Measurements from ENCODE around the gene MRGPRF. TPM values are rescaled to one million over a fixed set of nuclear protein-coding genes. Genes with fewer than 3 reads are reported as not detected.

The MRGPRF gene
- total RNA-seq, 2 experiments from 2014 or later, result not detected

DNA sequence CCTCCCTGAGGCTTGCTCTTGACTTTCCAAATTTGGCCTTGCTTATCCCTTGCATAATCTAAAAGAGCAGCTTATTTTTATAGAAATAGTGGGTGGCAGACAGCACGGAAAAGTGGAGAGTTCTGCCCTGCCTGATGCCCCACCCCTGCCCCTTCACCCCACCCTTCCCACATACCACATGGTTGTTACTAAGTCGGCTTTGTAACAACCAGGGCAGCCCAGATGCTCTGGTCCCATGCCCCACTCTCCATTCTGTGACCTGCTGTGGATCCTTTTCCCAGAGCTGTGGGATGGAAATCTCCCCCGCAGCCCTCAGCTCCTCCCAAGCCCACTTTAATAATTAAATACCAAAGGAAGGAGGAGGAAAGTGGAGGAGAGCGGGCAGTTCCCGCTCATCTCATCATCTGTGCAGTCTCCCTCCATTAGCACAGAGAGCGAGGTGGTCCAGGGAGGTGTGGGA is 10.9 kb downstream of the MRGPRF start:
- BruUV-seq (replicated peaks), result no TSS peak
- ChIA-PET POLR2A (no interaction called here), CTCF (ENCODE audit: unreplicated experiment) (no interaction called here)
- no peak for TF ChIP-seq EZH2phosphoT487 (IDR thresholded peaks at IDR 0.05; ENCODE audit: borderline replicate concordance, low read depth, low read length)
- no peak for TF ChIP-seq CTCF (conservative IDR thresholded peaks at IDR 0.05; ENCODE audit: low read length)
- Histone ChIP-seq H3K9me3 (ENCODE audit: low read length) (no peaks in the 10 kb centered on the region), H3K9me2 (ENCODE audit: insufficient read depth, low read length) (no peaks in the 10 kb centered on the region), H4K20me1 (ENCODE audit: insufficient read depth, low read length) (no peaks in the 10 kb centered on the region), H3K4me2 (ENCODE audit: low read length) (no peak overlapping the region), H3K4me1 (ENCODE audit: insufficient read depth, low read length, poor library complexity, severe bottlenecking) (no peaks in the 10 kb centered on the region), H3K79me2 (ENCODE audit: insufficient read depth, low read depth, low read length) (no peaks in the 10 kb centered on the region), H3K36me3 (ENCODE audit: insufficient read depth, low read length) (no peaks in the 10 kb centered on the region), H3K4me3 (ENCODE audit: low read depth, low read length, poor library complexity, severe bottlenecking) (no peak overlapping the region), H3K27ac (ENCODE audit: low read depth, low read length, poor library complexity, severe bottlenecking) (no peak overlapping the region), H2AFZ (ENCODE audit: low read length) (no peak overlapping the region)
- intact Hi-C loops (cut with micrococcal nuclease; ENCODE audit: unreplicated experiment), result no loop called here
- DNase-seq (ENCODE audit: low spot score), result no peak

- no peak overlapping the region for H3K4me3 ChIP-seq (ENCODE audit: low read depth, low read length, poor library complexity, severe bottlenecking)
- intact Hi-C loops (cut with micrococcal nuclease; ENCODE audit: unreplicated experiment), result no loop called here
- no peak overlapping the region for H3K27ac ChIP-seq (ENCODE audit: low read depth, low read length, poor library complexity, severe bottlenecking)
- ChIA-PET CTCF (ENCODE audit: unreplicated experiment) (no interaction called here), POLR2A (no interaction called here)
- no TSS peak for BruUV-seq (replicated peaks)
- H3K4me2 ChIP-seq (ENCODE audit: low read length), result no peak overlapping the region
- H3K9me2 ChIP-seq (ENCODE audit: insufficient read depth, low read length), result no peaks in the 10 kb centered on the region
- no peak for TF ChIP-seq EZH2phosphoT487 (IDR thresholded peaks at IDR 0.05; ENCODE audit: borderline replicate concordance, low read depth, low read length)
- no peak for TF ChIP-seq CTCF (conservative IDR thresholded peaks at IDR 0.05; ENCODE audit: low read length)
- no peaks in the 10 kb centered on the region for H3K9me3 ChIP-seq (ENCODE audit: low read length)
- no peaks in the 10 kb centered on the region for H4K20me1 ChIP-seq (ENCODE audit: insufficient read depth, low read length)
- no peaks in the 10 kb centered on the region for H3K79me2 ChIP-seq (ENCODE audit: insufficient read depth, low read depth, low read length)
- no peak overlapping the region for H2AFZ ChIP-seq (ENCODE audit: low read length)
- H3K36me3 ChIP-seq (ENCODE audit: insufficient read depth, low read length), result no peaks in the 10 kb centered on the region
- DNase-seq (ENCODE audit: low spot score), result no peak
- no peaks in the 10 kb centered on the region for H3K4me1 ChIP-seq (ENCODE audit: insufficient read depth, low read length, poor library complexity, severe bottlenecking)
These were observed 11.6 kb downstream of the MRGPRF start for GRCh38 chr11:69001243-69002081.

DNA sequence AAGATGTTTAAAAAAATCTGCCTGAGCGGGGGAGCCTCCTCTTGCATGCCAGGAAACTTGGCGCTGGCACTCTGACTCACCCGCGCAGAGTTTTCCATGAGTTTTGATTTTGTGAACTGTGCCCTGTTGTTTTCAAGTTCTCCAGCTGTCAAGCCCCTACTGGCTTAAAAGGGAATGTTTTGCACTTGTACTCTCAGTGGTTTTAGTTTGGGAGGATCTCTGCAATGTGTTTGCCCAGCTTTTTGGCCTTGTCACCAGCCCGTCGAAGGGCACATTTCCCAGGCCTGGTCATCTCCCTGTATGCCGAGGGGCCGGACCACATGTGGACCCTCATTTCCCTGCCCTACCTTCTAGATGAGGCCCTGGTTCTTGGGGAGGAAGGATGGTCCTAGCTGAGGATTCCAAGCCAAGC is 12.2 kb downstream of the MRGPRF start:
- CTCF ChIA-PET (ENCODE audit: unreplicated experiment), result no interaction called here

More for the DNA sequence above, 12.2 kb downstream of the MRGPRF start:
- no peaks in the 10 kb centered on the region for H3K4me1 ChIP-seq (ENCODE audit: insufficient read depth, low read length, poor library complexity, severe bottlenecking)
- BruUV-seq (replicated peaks), result no TSS peak
- POLR2A ChIA-PET, result interaction anchor here (0.6 kb wide), 1 partner anchor 10 kb away, joined by 3 read pairs; no protein-coding TSS in a partner anchor
- H4K20me1 ChIP-seq (ENCODE audit: insufficient read depth, low read length), result no peaks in the 10 kb centered on the region
- H2AFZ ChIP-seq (ENCODE audit: low read length), result no peak overlapping the region
- H3K4me3 ChIP-seq (ENCODE audit: low read depth, low read length, poor library complexity, severe bottlenecking), result no peak overlapping the region
- H3K9me2 ChIP-seq (ENCODE audit: insufficient read depth, low read length), result no peaks in the 10 kb centered on the region
- DNase-seq (ENCODE audit: low spot score), result no peak
- peak; percentile 42; the same call in 1 of the 2 replicates for TF ChIP-seq CTCF (conservative IDR thresholded peaks at IDR 0.05; ENCODE audit: low read length)
- TF ChIP-seq EZH2phosphoT487 (IDR thresholded peaks at IDR 0.05; ENCODE audit: borderline replicate concordance, low read depth, low read length), result no peak
- H3K9me3 ChIP-seq (ENCODE audit: low read length), result no peaks in the 10 kb centered on the region
- H3K36me3 ChIP-seq (ENCODE audit: insufficient read depth, low read length), result no peaks in the 10 kb centered on the region
- no peak overlapping the region for H3K27ac ChIP-seq (ENCODE audit: low read depth, low read length, poor library complexity, severe bottlenecking)
- no peak overlapping the region for H3K4me2 ChIP-seq (ENCODE audit: low read length)
- intact Hi-C loops (cut with micrococcal nuclease; ENCODE audit: unreplicated experiment), result no loop called here
- H3K79me2 ChIP-seq (ENCODE audit: insufficient read depth, low read depth, low read length), result no peaks in the 10 kb centered on the region
